ENCODE measurements around the gene PLXNB1.

The PLXNB1 gene

GRCh38 chr3:48437812-48438211 is 7.9 kb upstream of the PLXNB1 start:
- no peak for TF ChIP-seq RBAK (tag by site-specific recombination; IDR thresholded peaks at IDR 0.05)
- no peak overlapping the region for H3K27ac ChIP-seq (ENCODE audit: extremely low read depth, low read depth, low read length)
- ChIA-PET POLR2A (interaction anchor here (2.5 kb wide), 1 partner anchor 9 kb away, joined by 22 read pairs; the partner anchor contains the start of gene ATRIP), CTCF (interaction anchor here (0.7 kb wide), 1 partner anchor 243 kb away, joined by 4 read pairs; no protein-coding TSS in a partner anchor)
- H3K4me3 ChIP-seq (ENCODE audit: low read depth, low read length), result no peak overlapping the region
- H3K9me3 ChIP-seq (ENCODE audit: control insufficient read depth, insufficient read depth, low read depth, low read length), result no peaks in the 10 kb centered on the region
- peaks cover 11 to 33% of the 10 kb centered on the region in 2 experiments; a peak in 2 of 3 replicates for H3K36me3 ChIP-seq (ENCODE audit: control insufficient read depth in 2 of 2, insufficient read depth in 1 of 2, low read length in 2 of 2)
- H3K4me1 ChIP-seq (ENCODE audit: control insufficient read depth, insufficient read depth, low read length), result no peaks in the 10 kb centered on the region

- Histone ChIP-seq H3K9me3 (ENCODE audit: control insufficient read depth, insufficient read depth, low read depth, low read length) (no peaks in the 10 kb centered on the region), H3K36me3 (ENCODE audit: control insufficient read depth in 2 of 2, insufficient read depth in 1 of 2, low read length in 2 of 2) (peaks cover 5 to 34% of the 10 kb centered on the region in 2 experiments; a peak in 2 of 3 replicates), H3K27ac (ENCODE audit: extremely low read depth, low read depth, low read length) (no peak overlapping the region), H3K4me1 (ENCODE audit: control insufficient read depth, insufficient read depth, low read length) (no peaks in the 10 kb centered on the region), H3K4me3 (ENCODE audit: low read depth, low read length) (no peak overlapping the region)
- ChIA-PET CTCF (interaction anchor here (0.6 to 5.9 kb wide), 40 partner anchors 9 to 574 kb away, joined by 3 to 238 read pairs (median 7); partner anchors contain the start of genes ATRIP, CDC25A, NME6 and SLC26A6), POLR2A (interaction anchor here (0.6 to 2.5 kb wide), 4 partner anchors 10 to 36 kb away, joined by 3 to 22 read pairs (median 9); partner anchors contain the start of gene ATRIP)
- TF ChIP-seq ZNF701 (tag by site-specific recombination; IDR thresholded peaks at IDR 0.05) (no peak), ZNF830 (tag by site-specific recombination; IDR thresholded peaks at IDR 0.05; ENCODE audit: low read depth) (no peak), ZNF558 (tag by site-specific recombination; IDR thresholded peaks at IDR 0.05) (no peak), ZNF48 (tag by site-specific recombination; IDR thresholded peaks at IDR 0.05) (no peak), ZNF423 (tag by site-specific recombination; IDR thresholded peaks at IDR 0.05) (no peak), KLF16 (tag by site-specific recombination; IDR thresholded peaks at IDR 0.05) (no peak), ZNF280C (tag by site-specific recombination; IDR thresholded peaks at IDR 0.05) (no peak), ZNF549 (tag by site-specific recombination; IDR thresholded peaks at IDR 0.05) (no peak), ZNF324 (tag by site-specific recombination; IDR thresholded peaks at IDR 0.05) (no peak), ZNF624 (tag by site-specific recombination; IDR thresholded peaks at IDR 0.05) (no peak), KLF10 (tag by site-specific recombination; IDR thresholded peaks at IDR 0.05) (no peak)
These were observed 7.0 kb upstream of the PLXNB1 start for GRCh38 chr3:48436855-48437254.

DNA sequence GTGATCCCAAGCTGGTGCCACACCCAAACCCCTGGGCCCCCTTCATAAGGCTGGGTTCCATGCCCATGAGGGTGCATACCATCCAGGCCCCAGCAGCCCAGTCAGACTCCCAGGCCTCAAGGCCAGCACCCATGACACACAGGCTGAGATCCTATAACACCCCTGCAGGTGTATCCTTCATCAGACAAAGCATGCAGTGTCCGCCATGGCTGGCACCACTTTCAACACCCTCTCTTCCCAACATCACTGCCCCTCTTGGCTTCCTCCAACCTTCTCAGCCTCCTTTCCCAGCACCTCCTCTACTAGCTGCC is 6.5 kb upstream of the PLXNB1 start:
- ChIA-PET POLR2A (interaction anchor here (1.0 to 2.5 kb wide), 5 partner anchors 10 to 120 kb away, joined by 4 to 22 read pairs (median 5); partner anchors contain the start of genes ATRIP and PFKFB4), CTCF (interaction anchor here (0.5 to 5.9 kb wide), 86 partner anchors 10 to 1402 kb away, joined by 3 to 238 read pairs (median 6); partner anchors contain the start of genes ATRIP, CAMP, CDC25A and NME6)
- TF ChIP-seq ZNF501 (tag by site-specific recombination; IDR thresholded peaks at IDR 0.05) (no peak), ZNF112 (tag by site-specific recombination; IDR thresholded peaks at IDR 0.05) (no peak), ZNF391 (tag by site-specific recombination; IDR thresholded peaks at IDR 0.05; ENCODE audit: borderline replicate concordance, low read depth) (no peak), FEZF1 (tag by site-specific recombination; IDR thresholded peaks at IDR 0.05) (no peak), GLI4 (tag by site-specific recombination; IDR thresholded peaks at IDR 0.05) (no peak), ZNF785 (tag by site-specific recombination; IDR thresholded peaks at IDR 0.05) (no peak), ZNF350 (tag by site-specific recombination; IDR thresholded peaks at IDR 0.05) (no peak), GFI1B (tag by site-specific recombination; IDR thresholded peaks at IDR 0.05) (no peak)
- TF ChIP-seq, protein P1, sequence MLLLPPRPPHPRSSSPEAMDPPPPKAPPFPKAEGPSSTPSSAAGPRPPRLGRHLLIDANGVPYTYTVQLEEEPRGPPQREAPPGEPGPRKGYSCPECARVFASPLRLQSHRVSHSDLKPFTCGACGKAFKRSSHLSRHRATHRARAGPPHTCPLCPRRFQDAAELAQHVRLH (tag by site-specific recombination; IDR thresholded peaks at IDR 0.05), result no peak
- Histone ChIP-seq H3K27ac (ENCODE audit: extremely low read depth, low read depth, low read length) (no peak overlapping the region), H3K36me3 (ENCODE audit: control insufficient read depth in 2 of 2, insufficient read depth in 1 of 2, low read length in 2 of 2) (peaks cover under 1 to 34% of the 10 kb centered on the region in 2 experiments; a peak in 1 of 3 replicates), H3K4me3 (ENCODE audit: low read depth, low read length) (no peak overlapping the region), H3K4me1 (ENCODE audit: control insufficient read depth, insufficient read depth, low read length) (no peaks in the 10 kb centered on the region), H3K9me3 (ENCODE audit: control insufficient read depth, insufficient read depth, low read depth, low read length) (no peaks in the 10 kb centered on the region)

Data from HEK293 (cell line).